HUES64 (cell line): Measurements from ENCODE around the gene CCNL2.

ENCODE experiments used
- H3K27ac ChIP-seq: 2 replicates; pipeline ENCODE4 v1.7.0; 2013; ENCODE audit warnings: low read depth, low read length, inconsistent platforms
- H3K27me3 ChIP-seq: 2 replicates; pipeline ENCODE4 v1.6.1; 2013; ENCODE audit warnings: mild to moderate bottlenecking, low read length; ENCODE audit not compliant: insufficient read depth
- H3K36me3 ChIP-seq: 2 replicates; pipeline ENCODE4 v1.6.1; 2013; ENCODE audit warnings: mild to moderate bottlenecking, low read length; ENCODE audit not compliant: insufficient read depth
- H3K4me1 ChIP-seq: 2 replicates; pipeline ENCODE4 v1.6.1; 2013; ENCODE audit warnings: mild to moderate bottlenecking, low read length, moderate library complexity; ENCODE audit not compliant: insufficient read depth
- H3K4me3 ChIP-seq: 2 replicates; pipeline ENCODE4 v1.5.1; 2013; ENCODE audit warnings: mild to moderate bottlenecking, low read length, moderate library complexity
- H3K9ac ChIP-seq: 2 replicates; pipeline ENCODE4 v1.6.1; 2013; ENCODE audit warnings: mild to moderate bottlenecking, low read depth, low read length
- H3K9me3 ChIP-seq: 2 replicates; pipeline ENCODE4 v1.6.1; 2013; ENCODE audit warnings: low read depth, low read length; ENCODE audit not compliant: insufficient read depth
- WGBS: fragments of 150-250, 120-280 bp; methylation state at CpG from one replicate; pipeline ENCODE4 v1.1.7; 2013; ENCODE audit warnings: missing lambda C conversion rate; 5-methylcytosine and 5-hydroxymethylcytosine counted together

The CCNL2 gene

DNA sequence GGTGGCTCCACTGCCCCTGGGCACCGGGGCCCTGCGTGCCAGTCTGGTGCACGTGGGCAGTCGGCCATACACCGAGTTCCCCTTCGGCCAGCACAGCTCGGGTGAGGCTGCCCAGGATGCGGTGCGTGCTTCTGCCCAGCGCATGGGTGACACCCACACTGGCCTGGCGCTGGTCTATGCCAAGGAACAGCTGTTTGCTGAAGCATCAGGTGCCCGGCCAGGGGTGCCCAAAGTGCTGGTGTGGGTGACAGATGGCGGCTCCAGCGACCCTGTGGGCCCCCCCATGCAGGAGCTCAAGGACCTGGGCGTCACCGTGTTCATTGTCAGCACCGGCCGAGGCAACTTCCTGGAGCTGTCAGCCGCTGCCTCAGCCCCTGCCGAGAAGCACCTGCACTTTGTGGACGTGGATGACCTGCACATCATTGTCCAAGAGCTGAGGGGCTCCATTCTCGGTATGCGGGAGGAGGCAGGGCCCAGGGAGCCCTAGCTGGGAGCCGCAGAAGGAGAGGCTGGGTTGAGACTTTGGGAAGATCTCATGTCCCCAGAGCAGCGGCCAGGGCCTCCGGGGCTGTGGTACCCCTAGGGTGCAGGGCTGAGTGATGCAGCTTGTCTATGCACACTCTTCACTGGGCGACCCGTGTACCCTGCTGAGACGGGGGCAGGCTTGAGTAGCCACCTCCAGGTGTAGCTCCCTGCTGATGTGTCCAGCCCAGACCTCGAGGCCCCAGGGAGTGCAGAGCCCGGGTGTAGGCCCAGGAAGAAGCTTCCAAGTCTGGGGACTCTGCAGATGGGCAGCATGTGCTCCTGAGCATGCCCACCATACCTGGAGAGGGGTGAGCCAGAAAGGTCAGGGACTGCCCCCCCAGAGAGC, 38.1 kb upstream of the CCNL2 start:
- Histone ChIP-seq H3K27me3 (peaks cover 4% of the 10 kb centered on the region; the same call in 1 of the 2 replicates), H3K36me3 (0 out of 2 replicates have a peak, but pooled peaks cover 3% of the 10 kb centered on the region), H3K4me3 (no peak overlapping the region), H3K4me1 (peaks cover 29% of the 10 kb centered on the region), H3K9ac (no peak overlapping the region), H3K9me3 (no peaks in the 10 kb centered on the region), H3K27ac (no peak overlapping the region)
- whole genome bisulfite sequencing = 92% methylated on average over 31 of the region's 31 CpGs

DNA sequence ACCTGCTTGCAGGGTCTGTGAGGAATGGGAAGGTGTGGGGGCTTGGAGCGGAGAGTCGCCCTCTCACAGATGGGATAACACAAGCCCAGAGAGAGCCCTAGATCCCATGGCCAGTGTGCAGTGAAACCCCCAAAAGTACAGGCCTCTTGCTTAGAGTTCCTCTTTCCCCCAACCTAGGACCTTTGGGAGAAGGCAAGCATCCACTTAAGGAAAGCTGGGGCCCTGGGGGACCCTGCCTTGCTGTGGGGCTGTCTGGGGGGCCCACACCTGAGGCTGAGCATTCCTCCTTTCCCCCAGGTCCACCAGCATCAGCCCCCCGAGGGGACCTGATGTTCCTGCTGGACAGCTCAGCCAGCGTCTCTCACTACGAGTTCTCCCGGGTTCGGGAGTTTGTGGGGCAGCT, 37.5 kb upstream of the CCNL2 start:
- Histone ChIP-seq H3K9me3 (no peaks in the 10 kb centered on the region), H3K4me1 (peaks cover 36% of the 10 kb centered on the region), H3K27me3 (peaks cover 4% of the 10 kb centered on the region; the same call in 1 of the 2 replicates), H3K27ac (no peak overlapping the region), H3K36me3 (0 out of 2 replicates have a peak, but pooled peaks cover 3% of the 10 kb centered on the region), H3K4me3 (peak overlapping the region; percentile 55), H3K9ac (no peak overlapping the region; the same call in 1 of the 2 replicates)
- WGBS = 93% methylated on average over 7 of the region's 7 CpGs

DNA sequence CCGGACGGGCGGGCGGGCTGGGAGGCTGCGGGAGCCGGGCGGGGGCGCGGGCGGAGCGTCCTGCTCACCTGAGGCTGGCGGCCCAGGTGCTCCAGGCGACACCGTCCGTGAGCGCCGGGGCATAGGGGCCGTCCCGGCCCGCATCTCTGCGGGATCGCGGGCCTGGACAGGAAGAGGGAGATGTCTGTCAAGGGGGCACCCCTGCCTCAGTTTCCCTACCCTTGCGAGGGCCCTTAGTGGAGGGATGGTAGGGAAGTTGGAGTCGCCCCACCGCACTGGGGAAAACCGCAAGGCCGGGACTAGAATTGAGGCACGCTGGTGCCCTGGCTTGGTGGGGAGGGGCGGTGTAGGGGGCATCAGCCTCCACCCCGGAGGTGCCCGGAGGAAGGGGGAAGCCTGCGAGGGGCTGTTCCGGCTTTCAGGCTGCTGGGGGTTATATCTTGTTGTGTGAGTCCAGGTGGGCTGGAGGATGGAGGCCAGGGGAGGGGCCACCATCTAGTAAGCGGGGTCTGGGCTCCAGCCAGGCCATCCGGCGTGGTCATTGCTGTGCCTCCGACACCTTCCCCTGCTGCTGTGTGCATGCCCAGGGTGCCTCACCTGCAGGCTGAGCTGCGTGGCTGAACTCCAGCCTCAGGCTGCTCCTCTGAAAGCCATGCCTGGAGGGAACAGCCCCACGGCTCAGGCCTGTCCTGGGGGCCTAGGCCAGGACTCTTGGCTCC, 36.9 kb upstream of the CCNL2 start:
- WGBS = 20% methylated on average over 40 of the region's 40 CpGs
- peaks cover 38% of the 10 kb centered on the region for H3K4me1 ChIP-seq
- 0 out of 2 replicates have a peak, but pooled peaks cover 3% of the 10 kb centered on the region for H3K36me3 ChIP-seq
- peak overlapping the region; percentile 55 for H3K4me3 ChIP-seq
- H3K9ac ChIP-seq = peak overlapping the region; percentile 62
- no peaks in the 10 kb centered on the region for H3K9me3 ChIP-seq
- peaks cover 4% of the 10 kb centered on the region; the same call in 1 of the 2 replicates for H3K27me3 ChIP-seq
- no peak overlapping the region for H3K27ac ChIP-seq

- peak within 1 kb of the TSS; percentile 62 for H3K9ac ChIP-seq
- H3K36me3 ChIP-seq = 0 out of 2 replicates have a peak, but pooled peaks cover 3% of the 10 kb centered on the region
- no peaks in the 10 kb centered on the region for H3K9me3 ChIP-seq
- 7% methylated on average over 89 of the region's 89 CpGs for WGBS
- peak within 1 kb of the TSS; percentile 55 for H3K4me3 ChIP-seq
- H3K27me3 ChIP-seq = peaks cover 4% of the 10 kb centered on the region; the same call in 1 of the 2 replicates
- H3K27ac ChIP-seq = peak within 1 kb of the TSS; percentile 93
- H3K4me1 ChIP-seq = peaks cover 43% of the 10 kb centered on the region
Measured at GRCh38 chr1:1435106-1435903, 36.2 kb upstream of the CCNL2 start, which contains the start of gene VWA1. VWA1 (plus strand) TSS chr1:1435690; CDS start chr1:1435749, 59 bp downstream.

DNA sequence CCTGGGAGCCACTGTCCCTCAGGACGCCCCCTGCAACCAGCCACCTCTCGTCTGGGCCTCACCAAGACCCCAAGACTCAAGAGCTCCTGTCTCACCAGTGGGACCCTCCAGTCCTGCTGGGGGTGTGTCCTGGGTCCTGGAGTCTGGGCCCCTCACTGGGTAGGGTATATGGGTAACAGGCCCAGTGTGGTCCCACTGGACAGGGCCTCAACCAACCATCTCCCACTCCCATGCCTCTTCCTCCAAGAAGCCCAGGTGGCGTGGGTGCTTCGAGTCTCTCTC, 35.6 kb upstream of the CCNL2 start:
- Histone ChIP-seq H3K4me1 (peaks cover 45% of the 10 kb centered on the region), H3K4me3 (peak overlapping the region; percentile 55), H3K36me3 (0 out of 2 replicates have a peak, but pooled peaks cover 3% of the 10 kb centered on the region), H3K9ac (no peak overlapping the region), H3K9me3 (no peaks in the 10 kb centered on the region), H3K27me3 (peaks cover 4% of the 10 kb centered on the region; the same call in 1 of the 2 replicates), H3K27ac (peak overlapping the region; percentile 93)
- WGBS = 55% methylated on average over 4 of the region's 4 CpGs

DNA sequence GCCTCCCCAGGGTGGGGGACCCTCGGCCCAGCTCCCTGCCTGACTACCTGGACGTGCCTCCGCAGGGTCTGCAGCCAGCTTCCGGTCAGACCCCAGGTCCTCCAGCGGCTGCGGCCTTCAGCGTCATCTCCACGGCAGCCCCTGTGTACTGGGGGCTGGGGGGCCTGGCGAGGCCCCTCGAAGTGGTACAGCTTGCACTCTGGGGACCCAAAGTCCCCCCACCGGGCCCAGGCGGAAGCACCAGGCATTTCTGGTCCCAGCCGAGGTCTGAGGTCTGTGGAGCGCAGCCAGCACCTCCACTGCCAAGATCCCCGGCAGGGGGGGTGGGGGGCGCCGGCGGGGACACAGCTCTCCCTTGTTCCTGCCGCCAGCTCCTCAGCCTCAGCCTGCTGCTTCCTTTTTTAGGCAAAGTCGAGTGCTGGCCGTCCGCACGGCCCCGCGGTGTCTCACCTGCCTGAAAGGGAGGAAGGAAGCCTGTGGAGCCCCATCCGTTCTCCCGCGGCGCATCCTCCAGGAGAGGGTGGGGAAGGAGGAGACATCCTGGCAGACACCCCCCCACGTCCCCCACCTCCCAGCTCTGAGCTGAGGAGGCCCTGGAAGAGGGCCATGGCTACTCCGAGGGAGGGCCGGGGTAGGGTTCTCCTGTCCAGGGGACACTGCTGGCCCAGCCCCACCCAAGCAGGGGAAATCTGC, 35.1 kb upstream of the CCNL2 start:
- WGBS = 13% methylated on average over 32 of the region's 32 CpGs
- H3K4me3 ChIP-seq = peak overlapping the region; percentile 55
- H3K4me1 ChIP-seq = peaks cover 45% of the 10 kb centered on the region
- H3K36me3 ChIP-seq = 0 out of 2 replicates have a peak, but pooled peaks cover 3% of the 10 kb centered on the region
- no peaks in the 10 kb centered on the region for H3K9me3 ChIP-seq
- peak overlapping the region; percentile 93 for H3K27ac ChIP-seq
- peak overlapping the region; percentile 67 for H3K9ac ChIP-seq
- peaks cover 4% of the 10 kb centered on the region; the same call in 1 of the 2 replicates for H3K27me3 ChIP-seq

GRCh38 chr1:1433804-1434130, 34.6 kb upstream of the CCNL2 start:
- no peaks in the 10 kb centered on the region for H3K9me3 ChIP-seq
- 23% methylated on average over 12 of the region's 12 CpGs for WGBS
- 0 out of 2 replicates have a peak, but pooled peaks cover 3% of the 10 kb centered on the region for H3K36me3 ChIP-seq
- peaks cover 4% of the 10 kb centered on the region; the same call in 1 of the 2 replicates for H3K27me3 ChIP-seq
- H3K4me3 ChIP-seq = peak overlapping the region; percentile 55
- H3K4me1 ChIP-seq = peaks cover 45% of the 10 kb centered on the region
- peak overlapping the region; percentile 67 for H3K9ac ChIP-seq
- peak overlapping the region; percentile 93 for H3K27ac ChIP-seq

GRCh38 chr1:1432951-1433803, 34.0 kb upstream of the CCNL2 start:
- WGBS = 38% methylated on average over 34 of the region's 34 CpGs
- Histone ChIP-seq H3K27ac (peak overlapping the region; percentile 93), H3K27me3 (peaks cover 4% of the 10 kb centered on the region; the same call in 1 of the 2 replicates), H3K9me3 (no peaks in the 10 kb centered on the region), H3K4me1 (peaks cover 45% of the 10 kb centered on the region), H3K36me3 (0 out of 2 replicates have a peak, but pooled peaks cover 3% of the 10 kb centered on the region), H3K9ac (peak overlapping the region; percentile 67), H3K4me3 (peak overlapping the region; percentile 31)

DNA sequence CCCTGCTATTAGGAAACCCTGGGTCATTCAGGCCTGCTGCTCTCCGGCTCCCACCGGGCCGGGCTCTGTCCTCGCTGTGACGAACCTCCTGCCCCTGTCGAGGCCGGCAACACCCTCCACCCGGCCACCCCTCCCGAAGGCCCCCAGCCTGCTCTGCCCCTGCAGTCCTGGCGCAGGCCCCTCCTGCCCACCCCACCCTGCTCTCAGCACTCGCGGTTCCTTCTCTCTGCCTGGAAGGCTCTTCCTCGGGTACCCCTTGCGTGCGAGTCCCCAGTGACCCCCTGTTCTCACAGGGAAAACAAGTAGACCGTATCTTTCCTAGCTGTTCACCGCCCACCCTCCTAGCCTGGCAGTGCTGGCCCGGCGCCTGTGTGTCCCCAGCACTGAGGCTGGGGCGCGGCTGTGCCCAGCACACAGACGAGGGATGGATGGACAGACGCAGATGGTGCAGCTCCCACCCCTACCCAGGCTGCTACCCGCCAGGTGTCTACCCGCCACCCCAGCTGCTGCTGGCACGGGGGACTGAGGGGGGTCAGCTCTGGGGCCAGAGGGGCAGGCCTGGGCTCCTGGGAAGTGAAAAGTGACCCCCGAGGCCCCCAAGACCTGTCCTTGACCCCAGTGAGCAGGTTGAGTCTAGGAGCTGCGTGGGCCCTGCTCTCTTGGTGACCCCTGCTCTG, 33.3 kb upstream of the CCNL2 start:
- WGBS = 82% methylated on average over 28 of the region's 28 CpGs
- Histone ChIP-seq H3K36me3 (no peaks in the 10 kb centered on the region), H3K27me3 (peaks cover 4% of the 10 kb centered on the region; the same call in 1 of the 2 replicates), H3K4me1 (peaks cover 45% of the 10 kb centered on the region), H3K9ac (peak overlapping the region; percentile 52; the same call in 1 of the 2 replicates), H3K27ac (peak overlapping the region; percentile 93), H3K9me3 (no peaks in the 10 kb centered on the region), H3K4me3 (no peak overlapping the region)
